ENCODE measurements around the gene ANKH. TPM values are rescaled to one million over a fixed set of nuclear protein-coding genes. Genes with fewer than 3 reads are reported as not detected.

The ANKH gene
- total RNA-seq, 1 experiment from 2014 or later, result 53.2 TPM

DNA sequence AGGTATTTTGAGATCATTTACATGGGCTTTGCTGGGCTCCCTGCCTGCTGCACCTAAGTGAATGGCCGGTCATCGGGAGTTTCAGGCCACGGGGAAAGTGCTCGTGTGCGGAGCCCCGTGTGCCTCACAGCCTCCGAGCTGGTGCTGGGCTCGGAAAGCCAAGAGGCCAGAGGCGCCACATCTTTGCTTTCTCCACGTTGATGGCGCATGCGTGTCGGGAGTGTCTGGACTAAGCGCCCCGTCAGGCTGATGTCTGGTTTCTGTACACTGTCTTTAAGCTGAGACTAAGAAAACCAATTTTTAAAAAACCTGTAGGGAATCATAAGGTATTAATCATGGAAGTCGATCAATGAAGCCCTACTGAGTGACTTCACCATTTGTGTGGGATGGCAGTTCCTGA lies 137.9 kb downstream of the ANKH start:
- Mint-ChIP-seq H3K27me3 (ENCODE audit: unreplicated experiment) (no peaks in the 10 kb centered on the region), H3K27ac (ENCODE audit: unreplicated experiment) (no peak overlapping the region), H3K9me3 (ENCODE audit: low read depth, unreplicated experiment) (no peaks in the 10 kb centered on the region), H3K4me1 (ENCODE audit: low read depth, unreplicated experiment) (no peaks in the 10 kb centered on the region), H3K4me3 (ENCODE audit: low read depth, unreplicated experiment) (no peak overlapping the region), H3K36me3 (ENCODE audit: insufficient read depth, unreplicated experiment) (peaks cover 7% of the 10 kb centered on the region)
- CTCF ChIA-PET, result no interaction called here
- no peak for DNase-seq
- intact Hi-C loops (cut with micrococcal nuclease; ENCODE audit: unreplicated experiment), result no loop called here
- TF ChIP-seq, protein P1, sequence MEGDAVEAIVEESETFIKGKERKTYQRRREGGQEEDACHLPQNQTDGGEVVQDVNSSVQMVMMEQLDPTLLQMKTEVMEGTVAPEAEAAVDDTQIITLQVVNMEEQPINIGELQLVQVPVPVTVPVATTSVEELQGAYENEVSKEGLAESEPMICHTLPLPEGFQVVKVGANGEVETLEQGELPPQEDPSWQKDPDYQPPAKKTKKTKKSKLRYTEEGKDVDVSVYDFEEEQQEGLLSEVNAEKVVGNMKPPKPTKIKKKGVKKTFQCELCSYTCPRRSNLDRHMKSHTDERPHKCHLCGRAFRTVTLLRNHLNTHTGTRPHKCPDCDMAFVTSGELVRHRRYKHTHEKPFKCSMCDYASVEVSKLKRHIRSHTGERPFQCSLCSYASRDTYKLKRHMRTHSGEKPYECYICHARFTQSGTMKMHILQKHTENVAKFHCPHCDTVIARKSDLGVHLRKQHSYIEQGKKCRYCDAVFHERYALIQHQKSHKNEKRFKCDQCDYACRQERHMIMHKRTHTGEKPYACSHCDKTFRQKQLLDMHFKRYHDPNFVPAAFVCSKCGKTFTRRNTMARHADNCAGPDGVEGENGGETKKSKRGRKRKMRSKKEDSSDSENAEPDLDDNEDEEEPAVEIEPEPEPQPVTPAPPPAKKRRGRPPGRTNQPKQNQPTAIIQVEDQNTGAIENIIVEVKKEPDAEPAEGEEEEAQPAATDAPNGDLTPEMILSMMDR (IDR thresholded peaks at IDR 0.05; ENCODE audit: unreplicated experiment), result no peak
- no TSS peak for BruUV-seq (replicated peaks)

DNA sequence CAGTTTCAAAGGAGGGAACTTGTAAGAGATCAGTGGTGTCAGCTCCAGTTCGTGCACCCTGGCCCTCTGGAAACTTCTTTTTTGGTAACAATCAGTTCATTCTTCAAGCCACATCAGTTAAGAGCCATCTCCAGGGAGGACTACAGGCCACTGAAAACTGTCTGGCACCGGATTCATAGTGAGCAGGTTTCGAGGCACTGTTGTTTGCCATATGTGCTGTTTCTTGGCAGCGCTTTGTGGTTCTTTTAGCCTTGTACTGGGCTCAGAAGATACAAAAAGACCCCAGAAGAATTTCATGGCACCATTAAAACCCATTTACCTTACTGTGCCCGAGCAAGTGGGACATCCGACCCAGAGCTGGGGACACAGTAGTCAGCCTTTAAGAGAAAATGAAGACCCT lies 138.6 kb downstream of the ANKH start:
- Mint-ChIP-seq H3K4me1 (ENCODE audit: low read depth, unreplicated experiment) (no peaks in the 10 kb centered on the region), H3K27me3 (ENCODE audit: unreplicated experiment) (no peaks in the 10 kb centered on the region), H3K27ac (ENCODE audit: unreplicated experiment) (no peak overlapping the region), H3K4me3 (ENCODE audit: low read depth, unreplicated experiment) (no peak overlapping the region), H3K9me3 (ENCODE audit: low read depth, unreplicated experiment) (no peaks in the 10 kb centered on the region), H3K36me3 (ENCODE audit: insufficient read depth, unreplicated experiment) (peaks cover 7% of the 10 kb centered on the region)
- CTCF ChIA-PET, result no interaction called here
- intact Hi-C loops (cut with micrococcal nuclease; ENCODE audit: unreplicated experiment), result no loop called here
- no TSS peak for BruUV-seq (replicated peaks)
- DNase-seq, result no peak
- TF ChIP-seq, protein P1 (IDR thresholded peaks at IDR 0.05; ENCODE audit: unreplicated experiment), result no peak

GRCh38 chr5:14730881-14731280 lies 140.7 kb downstream of the ANKH start:
- Mint-ChIP-seq H3K36me3 (ENCODE audit: insufficient read depth, unreplicated experiment) (peaks cover 12% of the 10 kb centered on the region), H3K27me3 (ENCODE audit: unreplicated experiment) (no peaks in the 10 kb centered on the region), H3K4me3 (ENCODE audit: low read depth, unreplicated experiment) (no peak overlapping the region), H3K4me1 (ENCODE audit: low read depth, unreplicated experiment) (peaks cover 20% of the 10 kb centered on the region), H3K9me3 (ENCODE audit: low read depth, unreplicated experiment) (no peaks in the 10 kb centered on the region), H3K27ac (ENCODE audit: unreplicated experiment) (no peak overlapping the region)
- TF ChIP-seq, protein P1 (IDR thresholded peaks at IDR 0.05; ENCODE audit: unreplicated experiment), result no peak
- no peak for DNase-seq
- BruUV-seq (replicated peaks), result no TSS peak
- CTCF ChIA-PET, result no interaction called here
- intact Hi-C loops (cut with micrococcal nuclease; ENCODE audit: unreplicated experiment), result no loop called here

- CTCF ChIA-PET, result no interaction called here
- DNase-seq, result no peak
- Mint-ChIP-seq H3K36me3 (ENCODE audit: insufficient read depth, unreplicated experiment) (peaks cover 14% of the 10 kb centered on the region), H3K9me3 (ENCODE audit: low read depth, unreplicated experiment) (no peaks in the 10 kb centered on the region), H3K4me3 (ENCODE audit: low read depth, unreplicated experiment) (no peak overlapping the region), H3K27me3 (ENCODE audit: unreplicated experiment) (no peaks in the 10 kb centered on the region), H3K27ac (ENCODE audit: unreplicated experiment) (no peak overlapping the region), H3K4me1 (ENCODE audit: low read depth, unreplicated experiment) (peaks cover 24% of the 10 kb centered on the region)
- TF ChIP-seq, protein P1 (IDR thresholded peaks at IDR 0.05; ENCODE audit: unreplicated experiment), result no peak
- no TSS peak for BruUV-seq (replicated peaks)
- intact Hi-C loops (cut with micrococcal nuclease; ENCODE audit: unreplicated experiment), result no loop called here
Observed at GRCh38 chr5:14730466-14730865, 141.1 kb downstream of the ANKH start.
